ENCODE results near the gene ANXA2R. TPM values are rescaled to one million over a fixed set of nuclear protein-coding genes. Genes with fewer than 3 reads are reported as not detected.

ANXA2R gene
- total RNA-seq, 1 donor from 2014 or later = 1.4 TPM

DNA sequence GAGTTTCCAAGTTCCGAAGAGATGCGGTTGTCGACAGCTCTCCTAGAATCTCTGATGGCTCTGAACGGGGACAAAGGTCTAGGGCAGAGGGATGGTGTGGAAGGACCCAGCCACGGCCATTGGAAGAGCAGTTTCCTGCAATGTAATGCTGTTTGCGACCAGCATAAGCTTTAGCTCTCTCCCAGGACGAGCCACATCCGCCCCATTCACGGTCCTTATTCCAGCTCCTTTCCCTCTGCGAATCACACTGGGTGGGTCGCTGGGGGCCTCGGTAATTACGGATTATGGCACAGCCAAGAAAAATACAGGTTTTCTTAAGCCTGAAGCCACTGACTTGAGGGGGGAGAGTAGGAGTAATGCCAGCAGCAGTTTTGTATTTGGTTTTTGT is 22.7 kb downstream of the ANXA2R start:
- Mint-ChIP-seq H3K27ac (peak overlapping the region; percentile 97), H3K36me3 (no peaks in the 10 kb centered on the region), H3K4me3 (peak overlapping the region; percentile 92), H3K4me1 (peaks cover 36% of the 10 kb centered on the region), H3K27me3 (ENCODE audit: low read depth) (peaks cover 33% of the 10 kb centered on the region), H3K9me3 (no peaks in the 10 kb centered on the region)
- no peak for TF ChIP-seq CTCF (IDR thresholded peaks at IDR 0.05; ENCODE audit: unreplicated experiment)
- no peak for DNase-seq (ENCODE audit: low spot score in 2 of 2, unreplicated experiment in 2 of 2)

- H3K4me3 Mint-ChIP-seq = peak overlapping the region; percentile 92
- H3K9me3 Mint-ChIP-seq = no peaks in the 10 kb centered on the region
- peaks cover 36% of the 10 kb centered on the region for H3K4me1 Mint-ChIP-seq
- H3K27me3 Mint-ChIP-seq (ENCODE audit: low read depth) = peaks cover 26% of the 10 kb centered on the region
- no peak for DNase-seq (ENCODE audit: low spot score in 2 of 2, unreplicated experiment in 2 of 2)
- peak overlapping the region; percentile 11 for H3K27ac Mint-ChIP-seq
- no peak for TF ChIP-seq CTCF (IDR thresholded peaks at IDR 0.05; ENCODE audit: unreplicated experiment)
- no peaks in the 10 kb centered on the region for H3K36me3 Mint-ChIP-seq
These were observed 23.8 kb downstream of the ANXA2R start for GRCh38 chr5:43016217-43016779.

GRCh38 chr5:43014522-43014921 is 25.6 kb downstream of the ANXA2R start:
- no peak for TF ChIP-seq CTCF (IDR thresholded peaks at IDR 0.05; ENCODE audit: unreplicated experiment)
- no peaks in the 10 kb centered on the region for H3K36me3 Mint-ChIP-seq
- H3K4me1 Mint-ChIP-seq = peaks cover 27% of the 10 kb centered on the region
- H3K27me3 Mint-ChIP-seq (ENCODE audit: low read depth) = peaks cover 25% of the 10 kb centered on the region
- no peak overlapping the region for H3K4me3 Mint-ChIP-seq
- DNase-seq (ENCODE audit: low spot score in 2 of 2, unreplicated experiment in 2 of 2) = no peak
- no peak overlapping the region for H3K27ac Mint-ChIP-seq
- H3K9me3 Mint-ChIP-seq = no peaks in the 10 kb centered on the region

- Mint-ChIP-seq H3K4me3 (no peak overlapping the region), H3K4me1 (peaks cover 13% of the 10 kb centered on the region), H3K36me3 (no peaks in the 10 kb centered on the region), H3K27me3 (ENCODE audit: low read depth) (peaks cover 19% of the 10 kb centered on the region), H3K27ac (no peak overlapping the region), H3K9me3 (no peaks in the 10 kb centered on the region)
- no peak for DNase-seq (ENCODE audit: low spot score in 2 of 2, unreplicated experiment in 2 of 2)
- TF ChIP-seq CTCF (IDR thresholded peaks at IDR 0.05; ENCODE audit: unreplicated experiment) = no peak
These were observed 29.2 kb downstream of the ANXA2R start for GRCh38 chr5:43010935-43011315.

- peaks cover 12% of the 10 kb centered on the region for H3K4me1 Mint-ChIP-seq
- peaks cover 22% of the 10 kb centered on the region for H3K27me3 Mint-ChIP-seq (ENCODE audit: low read depth)
- H3K27ac Mint-ChIP-seq = peak overlapping the region; percentile 97
- no peaks in the 10 kb centered on the region for H3K36me3 Mint-ChIP-seq
- TF ChIP-seq CTCF (IDR thresholded peaks at IDR 0.05; ENCODE audit: unreplicated experiment) = no peak
- peak overlapping the region; percentile 81 for H3K4me3 Mint-ChIP-seq
- no peaks in the 10 kb centered on the region for H3K9me3 Mint-ChIP-seq
- peak; percentile 65 to 84 for DNase-seq (ENCODE audit: low spot score in 2 of 2, unreplicated experiment in 2 of 2)
These were observed 31.6 kb downstream of the ANXA2R start for GRCh38 chr5:43008363-43009153.

Measured in mesothelial cell of epicardium (in vitro differentiated cells).